HepG2 (cell line): Measurements from ENCODE around the gene CMYA5. TPM values are rescaled to one million over a fixed set of nuclear protein-coding genes. Genes with fewer than 3 reads are reported as not detected.

ENCODE experiments used
- ATAC-seq: fragments of 200-7000 bp; cut with Tn5 transposase; 3 replicates; pipeline ENCODE4 v1.9.1; 2020; ENCODE audit warnings: mild to moderate bottlenecking, moderate library complexity
- BruUV-seq: library from RNA; stranded (reverse); fragments of 400-500 nt; replicated peaks from 2 replicates; lab custom pipeline; 2021; lab: Mats Ljungman, UMichigan
- CTCF ChIA-PET: fragments of 300-600 bp; formaldehyde crosslinking; extraction: SDS; loops from one replicate; lab custom pipeline; 2021; ENCODE audit warnings: low total read pairs, inconsistent platforms, low intra/inter-chr PET ratio; lab: Yijun Ruan, JAX
- POLR2A ChIA-PET: fragments of 350-600 bp; sonication (Branson Sonifier 250); formaldehyde crosslinking; loops from one replicate; lab custom pipeline; 2020; ENCODE audit warnings: antibody characterized with exemption, inconsistent platforms; lab: Yijun Ruan, JAX
- DNase-seq: peaks from one replicate; pipeline ENCODE4 v3.0.0-alpha.2; 2015; ENCODE audit warnings: low spot score
- FAIRE-seq: peaks from 3 replicates; lab custom pipeline; 2011; peaks lifted over from hg19 to GRCh38; lab: Jason Lieb, UNC
- H2AFZ ChIP-seq: one replicate; pipeline ENCODE4 v1.6.1; 2011; ENCODE audit warnings: low read length, inconsistent platforms
- H3K27ac ChIP-seq: fragments of 300-600 bp; 3 replicates; pipeline ENCODE4 v1.8.0; 2011; ENCODE audit warnings: mixed run types, mild to moderate bottlenecking, mixed read lengths, low read length, inconsistent platforms; ENCODE audit not compliant: insufficient read depth; ENCODE audit errors: extremely low read length
- H3K27me3 ChIP-seq, 2 experiments: fragments of 200-600 bp in 1 of 2; 2 replicates in 1 of 2; 3 replicates in 1 of 2; pipeline versions ENCODE4 v1.6.0 to v1.8.0; 2011; ENCODE audit warnings: low read length in 2 of 2, mild to moderate bottlenecking in 2 of 2, moderate library complexity in 2 of 2, inconsistent platforms in 1 of 2; ENCODE audit not compliant: insufficient read depth in 2 of 2, control insufficient read depth in 1 of 2
- H3K36me3 ChIP-seq, 2 experiments: fragments of 200-600 bp in 1 of 2; replicated peaks in 1 of 2; 2 replicates in 1 of 2; 3 replicates in 1 of 2; pipeline versions ENCODE4 v1.5.1 to v1.8.0; 2011; ENCODE audit warnings: low read length in 2 of 2, inconsistent platforms in 1 of 2; ENCODE audit not compliant: insufficient read depth in 2 of 2, control insufficient read depth in 1 of 2
- H3K4me1 ChIP-seq: 2 replicates; pipeline ENCODE4 v1.5.1; 2012; ENCODE audit warnings: low read length, inconsistent platforms; ENCODE audit not compliant: insufficient read depth
- H3K4me2 ChIP-seq: 2 replicates; pipeline ENCODE4 v1.6.0; 2011; ENCODE audit warnings: low read depth, low read length, inconsistent platforms
- H3K4me3 ChIP-seq, 3 experiments: fragments of 200-600 bp in 1 of 3; sonication (generic), shearing (Covaris generic) in 1 of 3; replicated peaks in 1 of 3; 2 replicates each; pipeline ENCODE4 v1.5.1; 2011 to 2016; ENCODE audit warnings: low read length in 3 of 3, inconsistent platforms in 2 of 3, low read depth in 2 of 3, mild to moderate bottlenecking in 2 of 3, control low read depth in 1 of 3, mixed read lengths in 1 of 3; ENCODE audit not compliant: insufficient read depth in 1 of 3
- H3K79me2 ChIP-seq: one replicate; pipeline ENCODE4 v1.6.1; 2011; ENCODE audit warnings: low read length, inconsistent platforms; ENCODE audit not compliant: insufficient read depth
- H3K9ac ChIP-seq: 2 replicates; pipeline ENCODE4 v1.6.0; 2011; ENCODE audit warnings: mild to moderate bottlenecking, low read depth, low read length, inconsistent platforms; ENCODE audit not compliant: insufficient read depth
- H3K9me3 ChIP-seq: 2 replicates; pipeline ENCODE4 v1.5.1; 2012; ENCODE audit warnings: mild to moderate bottlenecking, low read length
- H4K20me1 ChIP-seq: 2 replicates; pipeline ENCODE4 v1.6.0; 2011; ENCODE audit warnings: inconsistent platforms, mild to moderate bottlenecking, low read length, moderate library complexity; ENCODE audit not compliant: insufficient read depth
- AGO1 ChIP-seq: fragments of 200-400 bp; formaldehyde crosslinking; IDR thresholded peaks from 2 replicates; pipeline ENCODE4 v1.6.1; 2017; ENCODE audit warnings: mild to moderate bottlenecking, low read depth, low read length, moderate library complexity; ENCODE audit not compliant: poor library complexity, severe bottlenecking
- CBFB ChIP-seq: sonication (generic); formaldehyde crosslinking; IDR thresholded peaks from 2 replicates; pipeline ENCODE4 v1.4.0; 2020; ENCODE audit warnings: missing genetic modification reagents
- CBX1 ChIP-seq: IDR thresholded peaks from one replicate; pipeline ENCODE4 v1.6.1; 2016; ENCODE audit warnings: antibody characterized with exemption, low read depth
- CBX2 ChIP-seq, 2 experiments: fragments of 200-600 bp in 1 of 2; sonication (generic); formaldehyde crosslinking in 1 of 2; IDR thresholded peaks; 2 replicates each; pipeline versions ENCODE4 v1.7.0 to v1.8.1; 2018 to 2022; ENCODE audit warnings: low read depth in 2 of 2, low read length in 1 of 2, mild to moderate bottlenecking in 1 of 2, missing genetic modification reagents in 1 of 2
- GATAD2A ChIP-seq: IDR thresholded peaks from 2 replicates; pipeline ENCODE4 v1.6.1; 2016
- HNRNPL ChIP-seq: fragments of 200-400 bp; formaldehyde crosslinking; IDR thresholded peaks from 2 replicates; pipeline ENCODE4 v1.6.1; 2017; ENCODE audit warnings: mild to moderate bottlenecking, low read depth, low read length
- HNRNPUL1 ChIP-seq: fragments of 200-400 bp; formaldehyde crosslinking; IDR thresholded peaks from 2 replicates; pipeline ENCODE4 v1.6.1; 2017; ENCODE audit warnings: low read depth, mild to moderate bottlenecking, low read length, moderate library complexity
- PHF21A ChIP-seq: sonication (generic); formaldehyde crosslinking; IDR thresholded peaks from 2 replicates; pipeline ENCODE4 v1.5.0; 2020; ENCODE audit warnings: mild to moderate bottlenecking, missing genetic modification reagents
- ZNF160 ChIP-seq: sonication (generic); formaldehyde crosslinking; IDR thresholded peaks from 2 replicates; pipeline ENCODE4 v1.8.0; 2022; ENCODE audit warnings: mild to moderate bottlenecking, inconsistent platforms, missing genetic modification reagents
- ZNF253 ChIP-seq: sonication (generic); formaldehyde crosslinking; IDR thresholded peaks from 2 replicates; pipeline ENCODE4 v1.8.0; 2022; ENCODE audit warnings: mild to moderate bottlenecking, missing genetic modification reagents, borderline replicate concordance
- ZNF337 ChIP-seq: sonication (generic); formaldehyde crosslinking; IDR thresholded peaks from 2 replicates; pipeline ENCODE4 v1.5.1; 2020; ENCODE audit warnings: missing genetic modification reagents, low read depth, mild to moderate bottlenecking, borderline replicate concordance
- ZNF484 ChIP-seq: sonication (generic); formaldehyde crosslinking; IDR thresholded peaks from 2 replicates; pipeline ENCODE4 v1.5.1; 2020; ENCODE audit warnings: mild to moderate bottlenecking, low read depth, missing genetic modification reagents, borderline replicate concordance
- ZNF639 ChIP-seq: conservative IDR thresholded peaks from 2 replicates; pipeline ENCODE4 v1.6.1; 2018; ENCODE audit warnings: missing genetic modification reagents
- WGBS: methylation state at CpG from one replicate; pipeline ENCODE4 v1.1.6; 2017; ENCODE audit warnings: low lambda C conversion rate; 5-methylcytosine and 5-hydroxymethylcytosine counted together
- in situ Hi-C: cut with HindIII; loops from 2 replicates; pipeline ENCODE4 v1.10.0; 2017; ENCODE audit warnings: low pct_unique_long_range_greater_than_20kb; ENCODE audit not compliant: extremely low pct_ligation_motif_present
- intact Hi-C: fragments of 100-400 bp; cut with micrococcal nuclease; formaldehyde crosslinking; loops from one replicate; pipeline ENCODE4 v1.10.0; 2022; ENCODE audit not compliant: unreplicated experiment
- polyA plus RNA-seq, 8 experiments: library from polyadenylated mRNA; depleted of rRNA in 3 of 8; stranded (reverse) in 7 of 8; unstranded in 1 of 8; fragments of >200 nt; fragmentation: Illumina TruSeq in 4 of 8; extraction: Trizol in 4 of 8; gene quantifications; 2 replicates each; pipeline versions ENCODE4 v1.2.1 to v1.2.3, GENCODE V29; 2011 to 2016; ENCODE audit warnings: low read depth in 4 of 8, missing spikeins in 1 of 8, mixed read lengths in 1 of 8; ENCODE audit not compliant: insufficient read depth in 1 of 8
- total RNA-seq, 5 experiments: library from RNA; depleted of rRNA; stranded (reverse); fragments of >200 nt; fragmentation: Illumina TruSeq; extraction: Trizol; gene quantifications; 2 replicates each; pipeline ENCODE4 v1.2.3, GENCODE V29; 2016; ENCODE audit warnings: low read depth in 1 of 5
- TF ChIP-seq, protein P1 (sequence below): IDR thresholded peaks from 2 replicates; pipeline ENCODE4 v1.6.1; 2016; ENCODE audit warnings: missing genetic modification reagents, missing compliant biosample characterization
- TF ChIP-seq, protein P2 (sequence below): sonication (generic); formaldehyde crosslinking; IDR thresholded peaks from 2 replicates; pipeline ENCODE4 v1.4.0; 2020; ENCODE audit warnings: mild to moderate bottlenecking, missing genetic modification reagents

CMYA5 gene
- total and polyA plus RNA-seq, 2 of the 13 experiments (the other 11 are each of a cell fraction or from before 2014, with no cell fraction given) = 0.13 to 0.51 TPM

DNA sequence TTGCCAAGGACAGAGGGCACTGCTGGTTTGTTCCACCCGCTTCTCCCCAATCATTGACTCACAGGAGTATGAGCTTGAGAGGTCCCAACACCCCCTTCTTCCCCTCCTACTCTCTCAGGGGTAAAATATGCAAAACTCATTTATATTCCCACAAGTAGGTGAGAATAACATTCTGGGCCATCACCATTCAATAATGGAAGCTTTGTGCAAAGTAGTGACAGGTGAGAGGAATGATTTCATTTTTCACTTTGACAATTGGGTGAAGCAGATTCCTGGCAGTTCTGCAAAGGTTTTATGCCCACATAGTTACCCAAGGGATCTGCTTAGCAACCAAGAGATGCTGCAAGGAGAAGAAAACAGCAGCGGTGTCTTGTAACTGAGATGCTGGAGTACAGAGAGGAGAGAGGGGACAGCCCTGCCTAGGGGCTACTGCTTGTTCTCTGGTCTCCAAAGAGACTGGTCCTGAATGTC, 137.6 kb downstream of the CMYA5 start:
- ChIA-PET POLR2A (no interaction called here), CTCF (no interaction called here)
- intact Hi-C loops (no loop called here), in situ Hi-C loops (no loop called here)
- Histone ChIP-seq H3K27me3 (peaks cover 1 to 10% of the 10 kb centered on the region in 2 experiments; a peak in 3 of 5 replicates), H3K4me1 (no peaks in the 10 kb centered on the region), H3K9ac (no peak overlapping the region), H2AFZ (no peak overlapping the region), H3K9me3 (no peaks in the 10 kb centered on the region), H3K4me3 (no peak overlapping the region), H3K4me2 (no peak overlapping the region), H4K20me1 (no peaks in the 10 kb centered on the region), H3K27ac (no peak overlapping the region), H3K36me3 (no peaks in the 10 kb centered on the region), H3K79me2 (no peaks in the 10 kb centered on the region)
- ATAC-seq = no peak
- no peak for FAIRE-seq
- BruUV-seq = no TSS peak
- no peak for DNase-seq
- TF ChIP-seq ZNF639 (CRISPR knock-in tag) (no peak), ZNF337 (CRISPR knock-in tag) (no peak), AGO1 (no peak), GATAD2A (no peak), HNRNPL (no peak), CBFB (CRISPR knock-in tag) (no peak), ZNF160 (no peak), ZNF484 (CRISPR knock-in tag) (no peak), CBX1 (no peak), CBX2 (IDR thresholded peaks at IDR 0.05; ENCODE audit: low read depth, low read length) (no peak), CBX2 (CRISPR knock-in tag; IDR thresholded peaks at IDR 0.05; ENCODE audit: low read depth) (no peak), PHF21A (CRISPR knock-in tag) (no peak), ZNF253 (CRISPR knock-in tag) (no peak), HNRNPUL1 (no peak)
- TF ChIP-seq, protein P1, sequence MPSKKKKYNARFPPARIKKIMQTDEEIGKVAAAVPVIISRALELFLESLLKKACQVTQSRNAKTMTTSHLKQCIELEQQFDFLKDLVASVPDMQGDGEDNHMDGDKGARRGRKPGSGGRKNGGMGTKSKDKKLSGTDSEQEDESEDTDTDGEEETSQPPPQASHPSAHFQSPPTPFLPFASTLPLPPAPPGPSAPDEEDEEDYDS (CRISPR knock-in tag) = no peak
- TF ChIP-seq, protein P2, sequence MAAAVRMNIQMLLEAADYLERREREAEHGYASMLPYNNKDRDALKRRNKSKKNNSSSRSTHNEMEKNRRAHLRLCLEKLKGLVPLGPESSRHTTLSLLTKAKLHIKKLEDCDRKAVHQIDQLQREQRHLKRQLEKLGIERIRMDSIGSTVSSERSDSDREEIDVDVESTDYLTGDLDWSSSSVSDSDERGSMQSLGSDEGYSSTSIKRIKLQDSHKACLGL = no peak
- 17% methylated on average over 2 of the region's 2 CpGs for WGBS
